Measurements from ENCODE around the gene AP1M1.

Gene AP1M1

DNA sequence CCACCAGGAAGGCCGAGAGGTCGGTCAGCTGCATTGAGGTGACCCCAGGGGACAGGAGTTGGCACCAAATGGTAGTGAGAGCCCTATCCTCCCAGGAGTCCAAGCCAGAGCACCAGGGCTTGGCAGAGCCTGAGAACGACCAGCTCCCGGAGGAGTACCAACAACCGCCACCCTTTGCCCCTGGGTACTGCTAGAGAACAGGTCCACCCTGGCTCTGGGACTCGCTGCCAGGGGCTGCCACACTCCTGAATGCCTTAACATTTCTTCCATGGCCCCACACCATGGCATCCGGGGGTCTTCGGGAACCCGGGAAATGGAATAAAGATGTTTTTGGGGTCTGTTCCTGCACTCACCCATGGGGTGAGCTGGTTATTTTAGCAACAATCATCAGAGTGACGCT is 40.1 kb upstream of the AP1M1 start (continued):
- no peak for TF ChIP-seq CTCF (tag by site-specific recombination; IDR thresholded peaks at IDR 0.05)

DNA sequence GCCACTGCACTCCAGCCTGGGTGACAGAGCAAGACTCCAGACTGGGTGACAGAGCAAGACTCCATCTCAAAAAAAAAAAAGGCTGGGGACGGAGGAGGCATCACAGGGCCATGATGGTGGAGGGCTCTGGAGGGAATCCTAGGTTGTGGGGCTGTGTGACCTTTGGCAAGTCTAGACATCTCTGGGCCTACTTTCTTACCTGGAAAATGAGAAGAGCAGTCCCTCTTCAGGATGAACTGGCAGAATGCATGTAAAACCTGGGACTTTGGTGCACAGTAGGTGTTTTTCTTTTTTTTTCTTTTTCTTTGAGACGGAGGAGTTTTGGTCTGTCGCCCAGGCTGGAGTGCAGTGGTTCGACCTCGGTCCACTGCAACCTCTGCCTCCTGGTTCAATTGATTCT is 38.1 kb upstream of the AP1M1 start:
- no peak overlapping the region for H3K4me3 ChIP-seq (ENCODE audit: low read depth, low read length)
- POLR2A ChIA-PET: interaction anchor here (0.7 kb wide), 1 partner anchor 22 kb away, joined by 4 read pairs; no protein-coding TSS in a partner anchor
- TF ChIP-seq ZNF155 (tag by site-specific recombination; IDR thresholded peaks at IDR 0.05) (no peak), ZBTB26 (tag by site-specific recombination; optimal IDR thresholded peaks at IDR 0.05) (no peak), WT1 (tag by site-specific recombination; IDR thresholded peaks at IDR 0.05) (no peak), TCF7L2 (IDR thresholded peaks at IDR 0.05; ENCODE audit: borderline replicate concordance, low read depth, low read length) (no peak), ZNF513 (tag by site-specific recombination; IDR thresholded peaks at IDR 0.05) (no peak), ZNF248 (tag by site-specific recombination; IDR thresholded peaks at IDR 0.05) (no peak), ZNF692 (tag by site-specific recombination; IDR thresholded peaks at IDR 0.05) (no peak)
- TF ChIP-seq, protein P1, sequence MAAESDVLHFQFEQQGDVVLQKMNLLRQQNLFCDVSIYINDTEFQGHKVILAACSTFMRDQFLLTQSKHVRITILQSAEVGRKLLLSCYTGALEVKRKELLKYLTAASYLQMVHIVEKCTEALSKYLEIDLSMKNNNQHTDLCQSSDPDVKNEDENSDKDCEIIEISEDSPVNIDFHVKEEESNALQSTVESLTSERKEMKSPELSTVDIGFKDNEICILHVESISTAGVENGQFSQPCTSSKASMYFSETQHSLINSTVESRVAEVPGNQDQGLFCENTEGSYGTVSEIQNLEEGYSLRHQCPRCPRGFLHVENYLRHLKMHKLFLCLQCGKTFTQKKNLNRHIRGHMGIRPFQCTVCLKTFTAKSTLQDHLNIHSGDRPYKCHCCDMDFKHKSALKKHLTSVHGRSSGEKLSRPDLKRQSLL (tag by site-specific recombination; IDR thresholded peaks at IDR 0.05): no peak
- TF ChIP-seq, protein P2, sequence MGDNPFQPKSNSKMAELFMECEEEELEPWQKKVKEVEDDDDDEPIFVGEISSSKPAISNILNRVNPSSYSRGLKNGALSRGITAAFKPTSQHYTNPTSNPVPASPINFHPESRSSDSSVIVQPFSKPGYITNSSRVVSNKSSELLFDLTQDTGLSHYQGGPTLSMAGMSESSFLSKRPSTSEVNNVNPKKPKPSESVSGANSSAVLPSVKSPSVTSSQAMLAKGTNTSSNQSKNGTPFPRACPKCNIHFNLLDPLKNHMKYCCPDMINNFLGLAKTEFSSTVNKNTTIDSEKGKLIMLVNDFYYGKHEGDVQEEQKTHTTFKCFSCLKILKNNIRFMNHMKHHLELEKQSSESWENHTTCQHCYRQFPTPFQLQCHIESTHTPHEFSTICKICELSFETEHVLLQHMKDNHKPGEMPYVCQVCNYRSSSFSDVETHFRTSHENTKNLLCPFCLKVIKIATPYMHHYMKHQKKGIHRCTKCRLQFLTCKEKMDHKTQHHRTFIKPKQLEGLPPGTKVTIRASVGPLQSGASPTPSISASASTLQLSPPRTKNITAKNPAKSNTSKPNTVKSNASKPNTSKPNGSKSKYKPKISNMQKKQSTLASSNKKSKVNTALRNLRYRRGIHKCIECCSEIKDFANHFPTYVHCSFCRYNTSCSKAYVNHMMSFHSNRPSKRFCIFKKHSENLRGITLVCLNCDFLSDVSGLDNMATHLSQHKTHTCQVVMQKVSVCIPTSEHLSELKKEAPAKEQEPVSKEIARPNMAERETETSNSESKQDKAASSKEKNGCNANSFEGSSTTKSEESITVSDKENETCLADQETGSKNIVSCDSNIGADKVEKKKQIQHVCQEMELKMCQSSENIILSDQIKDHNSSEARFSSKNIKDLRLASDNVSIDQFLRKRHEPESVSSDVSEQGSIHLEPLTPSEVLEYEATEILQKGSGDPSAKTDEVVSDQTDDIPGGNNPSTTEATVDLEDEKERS (tag by site-specific recombination; IDR thresholded peaks at IDR 0.05): no peak
- CTCF ChIA-PET: interaction anchor here (0.5 kb wide), 1 partner anchor 101 kb away, joined by 3 read pairs; no protein-coding TSS in a partner anchor
- no peaks in the 10 kb centered on the region for H3K9me3 ChIP-seq (ENCODE audit: control insufficient read depth, insufficient read depth, low read depth, low read length)
- H3K36me3 ChIP-seq (ENCODE audit: control insufficient read depth in 2 of 2, insufficient read depth in 1 of 2, low read length in 2 of 2): no peaks in the 10 kb centered on the region
- H3K27ac ChIP-seq (ENCODE audit: extremely low read depth, low read depth, low read length): no peak overlapping the region
- H3K4me1 ChIP-seq (ENCODE audit: control insufficient read depth, insufficient read depth, low read length): no peaks in the 10 kb centered on the region

DNA sequence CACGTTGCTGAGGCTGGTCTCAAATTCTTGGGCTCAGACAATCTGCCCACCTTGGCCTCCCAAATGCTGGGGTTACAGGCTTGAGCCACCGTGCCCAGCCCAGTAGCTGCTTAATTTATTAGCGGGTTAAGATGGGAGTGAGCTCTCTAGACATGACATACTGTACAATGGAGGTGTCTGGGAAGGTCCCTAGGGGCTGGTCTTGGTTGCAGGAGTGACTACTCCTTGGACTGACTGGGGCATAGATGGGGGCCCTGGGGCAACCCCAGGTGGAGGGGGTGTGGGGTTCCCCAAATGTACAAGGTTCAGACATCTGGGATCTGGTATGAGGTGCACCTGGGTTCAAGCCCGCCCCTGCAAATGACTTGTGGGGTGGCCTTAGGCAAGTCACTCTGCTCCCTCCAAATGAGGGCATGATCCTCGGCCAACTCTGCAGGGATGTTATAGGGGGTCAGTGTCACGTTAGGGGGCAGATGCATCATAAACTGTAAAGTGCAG is 37.2 kb upstream of the AP1M1 start:
- POLR2A ChIA-PET: interaction anchor here (0.6 kb wide), 1 partner anchor 615 kb away, joined by 3 read pairs; no protein-coding TSS in a partner anchor
- TF ChIP-seq BCL11A (tag by site-specific recombination; IDR thresholded peaks at IDR 0.05; ENCODE audit: low read depth) (no peak), GLIS2 (tag by site-specific recombination; IDR thresholded peaks at IDR 0.05) (peak; percentile 37; the same call in 1 of the 2 replicates), GLIS1 (tag by site-specific recombination; IDR thresholded peaks at IDR 0.05) (peak; percentile 23; the same call in 1 of the 2 replicates)
- TF ChIP-seq, protein P3, sequence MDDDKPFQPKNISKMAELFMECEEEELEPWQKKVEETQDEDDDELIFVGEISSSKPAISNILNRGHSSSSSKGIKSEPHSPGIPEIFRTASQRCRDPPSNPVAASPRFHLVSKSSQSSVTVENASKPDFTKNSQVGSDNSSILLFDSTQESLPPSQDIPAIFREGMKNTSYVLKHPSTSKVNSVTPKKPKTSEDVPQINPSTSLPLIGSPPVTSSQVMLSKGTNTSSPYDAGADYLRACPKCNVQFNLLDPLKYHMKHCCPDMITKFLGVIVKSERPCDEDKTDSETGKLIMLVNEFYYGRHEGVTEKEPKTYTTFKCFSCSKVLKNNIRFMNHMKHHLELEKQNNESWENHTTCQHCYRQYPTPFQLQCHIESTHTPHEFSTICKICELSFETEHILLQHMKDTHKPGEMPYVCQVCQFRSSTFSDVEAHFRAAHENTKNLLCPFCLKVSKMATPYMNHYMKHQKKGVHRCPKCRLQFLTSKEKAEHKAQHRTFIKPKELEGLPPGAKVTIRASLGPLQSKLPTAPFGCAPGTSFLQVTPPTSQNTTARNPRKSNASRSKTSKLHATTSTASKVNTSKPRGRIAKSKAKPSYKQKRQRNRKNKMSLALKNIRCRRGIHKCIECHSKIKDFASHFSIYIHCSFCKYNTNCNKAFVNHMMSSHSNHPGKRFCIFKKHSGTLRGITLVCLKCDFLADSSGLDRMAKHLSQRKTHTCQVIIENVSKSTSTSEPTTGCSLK (tag by site-specific recombination; IDR thresholded peaks at IDR 0.05): no peak
- H3K27ac ChIP-seq (ENCODE audit: extremely low read depth, low read depth, low read length): no peak overlapping the region
- no peaks in the 10 kb centered on the region for H3K9me3 ChIP-seq (ENCODE audit: control insufficient read depth, insufficient read depth, low read depth, low read length)
- H3K4me1 ChIP-seq (ENCODE audit: control insufficient read depth, insufficient read depth, low read length): no peaks in the 10 kb centered on the region
- no peak overlapping the region for H3K4me3 ChIP-seq (ENCODE audit: low read depth, low read length)
- no peaks in the 10 kb centered on the region for H3K36me3 ChIP-seq (ENCODE audit: control insufficient read depth in 2 of 2, insufficient read depth in 1 of 2, low read length in 2 of 2)
- CTCF ChIA-PET: no interaction called here

Data from HEK293 (cell line).